Liver (tissue), 3 donors: ENCODE measurements around the gene TRABD.

Experiments
- GABPA ChIP-seq, 2 donors: IDR thresholded peaks in 1 of 2; conservative IDR thresholded peaks in 1 of 2; 2 replicates each; pipeline ENCODE4 v1.6.1; 2016; ENCODE audit warnings: antibody characterized with exemption in 2 of 2, mild to moderate bottlenecking in 1 of 2, moderate library complexity in 1 of 2
- JUND ChIP-seq, 2 donors: IDR thresholded peaks; 2 replicates each; pipeline ENCODE4 v1.6.1; 2016; ENCODE audit warnings: antibody characterized with exemption in 2 of 2
- RAD21 ChIP-seq, 2 donors: IDR thresholded peaks; 2 replicates each; pipeline ENCODE4 v1.6.1; 2016; ENCODE audit warnings: antibody characterized with exemption in 2 of 2, mild to moderate bottlenecking in 2 of 2
- SP1 ChIP-seq: IDR thresholded peaks from 2 replicates; pipeline ENCODE4 v1.6.1; 2018; ENCODE audit warnings: antibody characterized with exemption, mild to moderate bottlenecking
- TAF1 ChIP-seq: conservative IDR thresholded peaks from 2 replicates; pipeline ENCODE4 v1.6.1; 2016; ENCODE audit warnings: antibody characterized with exemption, mild to moderate bottlenecking
- TF ChIP-seq, protein P1 (sequence below): fragments of 150-350 bp; IDR thresholded peaks from 2 replicates; pipeline ENCODE4 v1.5.1; 2017; ENCODE audit warnings: improper control_type of control experiment, low read depth, low read length; ENCODE audit not compliant: missing input control
- TF ChIP-seq, protein P2 (sequence below): IDR thresholded peaks from 2 replicates; pipeline ENCODE4 v1.6.1; 2016; ENCODE audit warnings: antibody characterized with exemption, mild to moderate bottlenecking
- TF ChIP-seq, protein P3 (sequence below): IDR thresholded peaks from 2 replicates; pipeline ENCODE4 v1.6.1; 2016; ENCODE audit warnings: antibody characterized with exemption
- TF ChIP-seq, protein P4 (sequence below): IDR thresholded peaks from 2 replicates; pipeline ENCODE4 v1.6.1; 2016; ENCODE audit warnings: antibody characterized with exemption
- donor health status: healthy.
- donor health status: healthy.

DNA sequence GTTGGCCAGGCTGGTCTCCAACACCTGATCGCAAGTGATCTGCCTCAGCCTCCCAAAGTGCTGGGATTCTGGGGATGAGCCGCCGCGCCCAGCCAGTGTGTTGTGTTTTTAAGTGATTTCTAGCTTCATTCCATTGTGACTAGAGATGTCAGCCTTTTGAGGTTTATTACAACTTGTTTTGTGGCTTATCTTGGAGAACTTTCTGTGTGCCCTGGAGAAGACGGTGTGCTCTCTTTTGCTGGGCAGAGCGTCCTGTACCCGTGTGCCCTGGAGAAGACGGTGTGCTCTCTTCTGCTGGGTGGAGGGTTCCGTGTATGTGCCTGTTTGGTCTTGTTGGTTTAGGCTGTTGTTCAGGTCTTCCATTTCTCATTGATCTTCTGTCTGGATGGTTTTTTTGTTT lies 27.6 kb downstream of the TRABD start:
- TF ChIP-seq, protein P1, sequence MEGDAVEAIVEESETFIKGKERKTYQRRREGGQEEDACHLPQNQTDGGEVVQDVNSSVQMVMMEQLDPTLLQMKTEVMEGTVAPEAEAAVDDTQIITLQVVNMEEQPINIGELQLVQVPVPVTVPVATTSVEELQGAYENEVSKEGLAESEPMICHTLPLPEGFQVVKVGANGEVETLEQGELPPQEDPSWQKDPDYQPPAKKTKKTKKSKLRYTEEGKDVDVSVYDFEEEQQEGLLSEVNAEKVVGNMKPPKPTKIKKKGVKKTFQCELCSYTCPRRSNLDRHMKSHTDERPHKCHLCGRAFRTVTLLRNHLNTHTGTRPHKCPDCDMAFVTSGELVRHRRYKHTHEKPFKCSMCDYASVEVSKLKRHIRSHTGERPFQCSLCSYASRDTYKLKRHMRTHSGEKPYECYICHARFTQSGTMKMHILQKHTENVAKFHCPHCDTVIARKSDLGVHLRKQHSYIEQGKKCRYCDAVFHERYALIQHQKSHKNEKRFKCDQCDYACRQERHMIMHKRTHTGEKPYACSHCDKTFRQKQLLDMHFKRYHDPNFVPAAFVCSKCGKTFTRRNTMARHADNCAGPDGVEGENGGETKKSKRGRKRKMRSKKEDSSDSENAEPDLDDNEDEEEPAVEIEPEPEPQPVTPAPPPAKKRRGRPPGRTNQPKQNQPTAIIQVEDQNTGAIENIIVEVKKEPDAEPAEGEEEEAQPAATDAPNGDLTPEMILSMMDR: no peak
- TF ChIP-seq, protein P2, sequence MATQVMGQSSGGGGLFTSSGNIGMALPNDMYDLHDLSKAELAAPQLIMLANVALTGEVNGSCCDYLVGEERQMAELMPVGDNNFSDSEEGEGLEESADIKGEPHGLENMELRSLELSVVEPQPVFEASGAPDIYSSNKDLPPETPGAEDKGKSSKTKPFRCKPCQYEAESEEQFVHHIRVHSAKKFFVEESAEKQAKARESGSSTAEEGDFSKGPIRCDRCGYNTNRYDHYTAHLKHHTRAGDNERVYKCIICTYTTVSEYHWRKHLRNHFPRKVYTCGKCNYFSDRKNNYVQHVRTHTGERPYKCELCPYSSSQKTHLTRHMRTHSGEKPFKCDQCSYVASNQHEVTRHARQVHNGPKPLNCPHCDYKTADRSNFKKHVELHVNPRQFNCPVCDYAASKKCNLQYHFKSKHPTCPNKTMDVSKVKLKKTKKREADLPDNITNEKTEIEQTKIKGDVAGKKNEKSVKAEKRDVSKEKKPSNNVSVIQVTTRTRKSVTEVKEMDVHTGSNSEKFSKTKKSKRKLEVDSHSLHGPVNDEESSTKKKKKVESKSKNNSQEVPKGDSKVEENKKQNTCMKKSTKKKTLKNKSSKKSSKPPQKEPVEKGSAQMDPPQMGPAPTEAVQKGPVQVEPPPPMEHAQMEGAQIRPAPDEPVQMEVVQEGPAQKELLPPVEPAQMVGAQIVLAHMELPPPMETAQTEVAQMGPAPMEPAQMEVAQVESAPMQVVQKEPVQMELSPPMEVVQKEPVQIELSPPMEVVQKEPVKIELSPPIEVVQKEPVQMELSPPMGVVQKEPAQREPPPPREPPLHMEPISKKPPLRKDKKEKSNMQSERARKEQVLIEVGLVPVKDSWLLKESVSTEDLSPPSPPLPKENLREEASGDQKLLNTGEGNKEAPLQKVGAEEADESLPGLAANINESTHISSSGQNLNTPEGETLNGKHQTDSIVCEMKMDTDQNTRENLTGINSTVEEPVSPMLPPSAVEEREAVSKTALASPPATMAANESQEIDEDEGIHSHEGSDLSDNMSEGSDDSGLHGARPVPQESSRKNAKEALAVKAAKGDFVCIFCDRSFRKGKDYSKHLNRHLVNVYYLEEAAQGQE: no peak
- TF ChIP-seq RAD21 (IDR thresholded peaks at IDR 0.05) (no peak), TAF1 (no peak), JUND (IDR thresholded peaks at IDR 0.05) (no peak), SP1 (no peak), GABPA (IDR thresholded peaks at IDR 0.05 in 1 of 2, conservative IDR thresholded peaks at IDR 0.05 in 1 of 2) (no peak)
- TF ChIP-seq, protein P3, sequence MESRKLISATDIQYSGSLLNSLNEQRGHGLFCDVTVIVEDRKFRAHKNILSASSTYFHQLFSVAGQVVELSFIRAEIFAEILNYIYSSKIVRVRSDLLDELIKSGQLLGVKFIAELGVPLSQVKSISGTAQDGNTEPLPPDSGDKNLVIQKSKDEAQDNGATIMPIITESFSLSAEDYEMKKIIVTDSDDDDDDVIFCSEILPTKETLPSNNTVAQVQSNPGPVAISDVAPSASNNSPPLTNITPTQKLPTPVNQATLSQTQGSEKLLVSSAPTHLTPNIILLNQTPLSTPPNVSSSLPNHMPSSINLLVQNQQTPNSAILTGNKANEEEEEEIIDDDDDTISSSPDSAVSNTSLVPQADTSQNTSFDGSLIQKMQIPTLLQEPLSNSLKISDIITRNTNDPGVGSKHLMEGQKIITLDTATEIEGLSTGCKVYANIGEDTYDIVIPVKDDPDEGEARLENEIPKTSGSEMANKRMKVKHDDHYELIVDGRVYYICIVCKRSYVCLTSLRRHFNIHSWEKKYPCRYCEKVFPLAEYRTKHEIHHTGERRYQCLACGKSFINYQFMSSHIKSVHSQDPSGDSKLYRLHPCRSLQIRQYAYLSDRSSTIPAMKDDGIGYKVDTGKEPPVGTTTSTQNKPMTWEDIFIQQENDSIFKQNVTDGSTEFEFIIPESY: no peak
- TF ChIP-seq, protein P4, sequence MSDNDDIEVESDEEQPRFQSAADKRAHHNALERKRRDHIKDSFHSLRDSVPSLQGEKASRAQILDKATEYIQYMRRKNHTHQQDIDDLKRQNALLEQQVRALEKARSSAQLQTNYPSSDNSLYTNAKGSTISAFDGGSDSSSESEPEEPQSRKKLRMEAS: no peak
